A549 (cell line): ENCODE results near the gene PIP5KL1. TPM values are rescaled to one million over a fixed set of nuclear protein-coding genes. Genes with fewer than 3 reads are reported as not detected.

Source experiments
- ATAC-seq, 2 experiments: fragments of 200-7000 bp in 1 of 2; fragments of >200 bp in 1 of 2; cut with Nextera tagmentation in 1 of 2; cut with Tn5 transposase in 1 of 2; 3 replicates each; pipeline versions ENCODE4 v1.8.0 to v1.9.1; 2018 to 2020; ENCODE audit warnings: mild to moderate bottlenecking in 1 of 2, moderate library complexity in 1 of 2
- CTCF ChIA-PET: fragments of 300-600 bp; sonication (Branson Sonifier 250); formaldehyde crosslinking; extraction: SDS; loops from one replicate; lab custom pipeline; 2021; ENCODE audit warnings: antibody characterized with exemption, inconsistent platforms; lab: Yijun Ruan, JAX
- POLR2A ChIA-PET: fragments of 350-600 bp; formaldehyde crosslinking; extraction: SDS; loops from one replicate; lab custom pipeline; 2021; ENCODE audit warnings: antibody characterized with exemption, inconsistent platforms; lab: Yijun Ruan, JAX
- DNase-seq, 2 experiments: peaks; one replicate each; pipeline versions ENCODE4 v3.0.0 to v3.0.0-alpha.2; 2011 to 2016; ENCODE audit warnings: low read depth in 1 of 2, low spot score in 1 of 2
- FAIRE-seq: peaks from 2 replicates; lab custom pipeline; 2011; peaks lifted over from hg19 to GRCh38; lab: Jason Lieb, UNC
- H3K27ac ChIP-seq, 2 experiments: fragments of >200 bp; sonication (Bioruptor Twin); formaldehyde crosslinking; 3 replicates each; pipeline ENCODE4 v1.5.1; 2016 to 2017
- H3K4me1 ChIP-seq: fragments of >200 bp; sonication (Bioruptor Twin); formaldehyde crosslinking; 3 replicates; pipeline ENCODE4 v1.6.1; 2016
- H3K4me2 ChIP-seq: fragments of >200 bp; sonication (Bioruptor Twin); formaldehyde crosslinking; 3 replicates; pipeline ENCODE4 v1.6.1; 2016
- H3K4me3 ChIP-seq: fragments of >200 bp; sonication (Bioruptor Twin); formaldehyde crosslinking; 3 replicates; pipeline ENCODE4 v1.5.1; 2016
- H3K9me3 ChIP-seq: fragments of >200 bp; sonication (Bioruptor Twin); formaldehyde crosslinking; 3 replicates; pipeline ENCODE4 v1.6.1; 2016
- BHLHE40 ChIP-seq: IDR thresholded peaks from 2 replicates; pipeline ENCODE4 v1.6.1; 2012; ENCODE audit warnings: low read depth, low read length, inconsistent platforms
- CBX2 ChIP-seq: fragments of 200-600 bp; sonication (generic); IDR thresholded peaks from 2 replicates; pipeline ENCODE4 v1.6.1; 2016; ENCODE audit warnings: low read depth, mild to moderate bottlenecking, borderline replicate concordance
- CEBPB ChIP-seq, 2 experiments: fragments of >200 bp in 1 of 2; sonication (Bioruptor Twin) in 1 of 2; formaldehyde crosslinking in 1 of 2; IDR thresholded peaks; 2 replicates each; pipeline ENCODE4 v1.6.1; 2012 to 2016
- EHF ChIP-seq: fragments of 250-450 bp; sonication (Bioruptor Pico); IDR thresholded peaks from 2 replicates; pipeline ENCODE4 v1.5.0; 2020; ENCODE audit warnings: mild to moderate bottlenecking
- ESRRA ChIP-seq: fragments of 150-350 bp; IDR thresholded peaks from 2 replicates; pipeline ENCODE4 v1.6.1; 2014; ENCODE audit warnings: mild to moderate bottlenecking, low read length, borderline replicate concordance
- FOSL2 ChIP-seq, 2 experiments: fragments of 450-650 bp in 1 of 2; fragments of >200 bp in 1 of 2; sonication (Bioruptor Twin) in 1 of 2; formaldehyde crosslinking; IDR thresholded peaks; 2 replicates each; pipeline versions ENCODE4 v1.5.0 to v1.6.1; 2016 to 2020; ENCODE audit warnings: mild to moderate bottlenecking in 1 of 2, moderate library complexity in 1 of 2
- HOXB13 ChIP-seq: fragments of 250-450 bp; sonication (Bioruptor Pico); IDR thresholded peaks from 2 replicates; pipeline ENCODE4 v1.5.0; 2020; ENCODE audit warnings: low read depth, mild to moderate bottlenecking, moderate library complexity
- MYC ChIP-seq: IDR thresholded peaks from 2 replicates; pipeline ENCODE4 v1.6.1; 2012; ENCODE audit warnings: mild to moderate bottlenecking, inconsistent platforms, low read length, improper control_type of control experiment, borderline replicate concordance
- NPAS2 ChIP-seq: fragments of 250-450 bp; sonication (Bioruptor Pico); IDR thresholded peaks from 2 replicates; pipeline ENCODE4 v1.8.0; 2022; ENCODE audit warnings: mild to moderate bottlenecking, moderate library complexity, borderline replicate concordance
- POLR2AphosphoS2 ChIP-seq: conservative IDR thresholded peaks from 2 replicates; pipeline ENCODE4 v1.6.1; 2012; ENCODE audit warnings: low read length, improper control_type of control experiment, inconsistent platforms
- RAD21 ChIP-seq, 2 experiments: fragments of >200 bp in 1 of 2; sonication (Bioruptor Twin) in 1 of 2; formaldehyde crosslinking in 1 of 2; IDR thresholded peaks in 1 of 2; conservative IDR thresholded peaks in 1 of 2; 2 replicates in 1 of 2; 3 replicates in 1 of 2; pipeline ENCODE4 v1.6.1; 2012 to 2018; ENCODE audit warnings: inconsistent platforms in 1 of 2
- ZC3H11A ChIP-seq: fragments of 450-650 bp; IDR thresholded peaks from 2 replicates; pipeline ENCODE4 v1.6.1; 2014; ENCODE audit warnings: antibody characterized with exemption, mild to moderate bottlenecking
- WGBS: methylation state at CpG from one replicate; pipeline ENCODE4 v1.1.6; 2017; ENCODE audit errors: missing lambda C conversion rate; 5-methylcytosine and 5-hydroxymethylcytosine counted together
- polyA plus RNA-seq, 4 experiments: library from polyadenylated mRNA; depleted of rRNA in 3 of 4; stranded (reverse); fragments of >200 nt; fragmentation: RNase III in 1 of 4; extraction: RNeasy Plus Mini Kit Qiagen cat#74134 plus additional on column Dnase treatment in 1 of 4; gene quantifications; 2 replicates in 3 of 4; 3 replicates in 1 of 4; pipeline ENCODE4 v1.2.3, GENCODE V29; 2011 to 2017
- TF ChIP-seq, protein P1 (sequence below): fragments of 250-450 bp; sonication (Bioruptor Pico); IDR thresholded peaks from 2 replicates; pipeline ENCODE4 v1.5.0; 2021; ENCODE audit warnings: mild to moderate bottlenecking, moderate library complexity, borderline replicate concordance
- TF ChIP-seq, protein P2 (sequence below): fragments of >200 bp; sonication (Bioruptor Twin); formaldehyde crosslinking; IDR thresholded peaks from 3 replicates; pipeline ENCODE4 v1.6.1; 2016
- TF ChIP-seq, protein P3 (sequence below): fragments of >200 bp; sonication (Bioruptor Twin); formaldehyde crosslinking; IDR thresholded peaks from 3 replicates; pipeline ENCODE4 v1.5.1; 2016
- TF ChIP-seq, protein P4 (sequence below): IDR thresholded peaks from 2 replicates; pipeline ENCODE4 v1.6.1; 2012
- TF ChIP-seq, protein P5 (sequence below): fragments of 150-350 bp; IDR thresholded peaks from 2 replicates; pipeline ENCODE4 v1.6.1; 2014; ENCODE audit warnings: low read depth, mild to moderate bottlenecking, low read length

PIP5KL1 gene
- polyA plus RNA-seq, 2 of the 4 experiments (the other 2 are of a cell fraction), result 2.4 to 2.5 TPM

DNA sequence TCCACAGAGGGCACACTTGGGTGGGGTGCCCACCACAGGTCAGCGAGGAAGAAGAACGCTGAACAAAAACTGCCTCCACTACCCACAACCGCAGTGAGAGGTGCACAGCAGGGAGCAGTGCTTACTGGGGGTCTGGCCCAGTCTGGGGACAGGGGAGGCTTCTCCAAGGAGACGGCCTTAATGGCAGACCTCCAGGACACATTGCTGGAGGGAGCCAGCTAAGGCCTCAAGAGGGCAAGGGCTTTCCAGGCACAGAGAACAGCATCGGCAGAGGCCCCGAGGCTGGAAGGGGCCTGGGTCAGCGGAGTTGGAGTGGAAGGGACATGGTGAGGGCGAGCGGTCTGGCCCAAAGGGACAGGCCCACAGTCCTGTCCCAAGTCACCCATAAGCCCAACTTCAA is 15.4 kb upstream of the PIP5KL1 start:
- DNase-seq (no peak), ATAC-seq (no peak), FAIRE-seq (no peak)
- no peak for TF ChIP-seq EHF
- no peak for TF ChIP-seq BHLHE40
- no peak for TF ChIP-seq ZC3H11A
- TF ChIP-seq, protein P1, sequence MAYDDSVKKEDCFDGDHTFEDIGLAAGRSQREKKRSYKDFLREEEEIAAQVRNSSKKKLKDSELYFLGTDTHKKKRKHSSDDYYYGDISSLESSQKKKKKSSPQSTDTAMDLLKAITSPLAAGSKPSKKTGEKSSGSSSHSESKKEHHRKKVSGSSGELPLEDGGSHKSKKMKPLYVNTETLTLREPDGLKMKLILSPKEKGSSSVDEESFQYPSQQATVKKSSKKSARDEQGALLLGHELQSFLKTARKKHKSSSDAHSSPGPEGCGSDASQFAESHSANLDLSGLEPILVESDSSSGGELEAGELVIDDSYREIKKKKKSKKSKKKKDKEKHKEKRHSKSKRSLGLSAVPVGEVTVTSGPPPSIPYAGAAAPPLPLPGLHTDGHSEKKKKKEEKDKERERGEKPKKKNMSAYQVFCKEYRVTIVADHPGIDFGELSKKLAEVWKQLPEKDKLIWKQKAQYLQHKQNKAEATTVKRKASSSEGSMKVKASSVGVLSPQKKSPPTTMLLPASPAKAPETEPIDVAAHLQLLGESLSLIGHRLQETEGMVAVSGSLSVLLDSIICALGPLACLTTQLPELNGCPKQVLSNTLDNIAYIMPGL, result no peak
- no peak for TF ChIP-seq CBX2
- TF ChIP-seq FOSL2 (IDR thresholded peaks at IDR 0.05), result no peak
- no peak for TF ChIP-seq FOSL2 (CRISPR knock-in tag; IDR thresholded peaks at IDR 0.05)
- TF ChIP-seq, protein P2, sequence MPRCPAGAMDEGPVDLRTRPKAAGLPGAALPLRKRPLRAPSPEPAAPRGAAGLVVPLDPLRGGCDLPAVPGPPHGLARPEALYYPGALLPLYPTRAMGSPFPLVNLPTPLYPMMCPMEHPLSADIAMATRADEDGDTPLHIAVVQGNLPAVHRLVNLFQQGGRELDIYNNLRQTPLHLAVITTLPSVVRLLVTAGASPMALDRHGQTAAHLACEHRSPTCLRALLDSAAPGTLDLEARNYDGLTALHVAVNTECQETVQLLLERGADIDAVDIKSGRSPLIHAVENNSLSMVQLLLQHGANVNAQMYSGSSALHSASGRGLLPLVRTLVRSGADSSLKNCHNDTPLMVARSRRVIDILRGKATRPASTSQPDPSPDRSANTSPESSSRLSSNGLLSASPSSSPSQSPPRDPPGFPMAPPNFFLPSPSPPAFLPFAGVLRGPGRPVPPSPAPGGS, result no peak
- TF ChIP-seq, protein P3, sequence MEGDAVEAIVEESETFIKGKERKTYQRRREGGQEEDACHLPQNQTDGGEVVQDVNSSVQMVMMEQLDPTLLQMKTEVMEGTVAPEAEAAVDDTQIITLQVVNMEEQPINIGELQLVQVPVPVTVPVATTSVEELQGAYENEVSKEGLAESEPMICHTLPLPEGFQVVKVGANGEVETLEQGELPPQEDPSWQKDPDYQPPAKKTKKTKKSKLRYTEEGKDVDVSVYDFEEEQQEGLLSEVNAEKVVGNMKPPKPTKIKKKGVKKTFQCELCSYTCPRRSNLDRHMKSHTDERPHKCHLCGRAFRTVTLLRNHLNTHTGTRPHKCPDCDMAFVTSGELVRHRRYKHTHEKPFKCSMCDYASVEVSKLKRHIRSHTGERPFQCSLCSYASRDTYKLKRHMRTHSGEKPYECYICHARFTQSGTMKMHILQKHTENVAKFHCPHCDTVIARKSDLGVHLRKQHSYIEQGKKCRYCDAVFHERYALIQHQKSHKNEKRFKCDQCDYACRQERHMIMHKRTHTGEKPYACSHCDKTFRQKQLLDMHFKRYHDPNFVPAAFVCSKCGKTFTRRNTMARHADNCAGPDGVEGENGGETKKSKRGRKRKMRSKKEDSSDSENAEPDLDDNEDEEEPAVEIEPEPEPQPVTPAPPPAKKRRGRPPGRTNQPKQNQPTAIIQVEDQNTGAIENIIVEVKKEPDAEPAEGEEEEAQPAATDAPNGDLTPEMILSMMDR, result no peak
- Histone ChIP-seq H3K4me2 (no peak overlapping the region), H3K4me3 (no peak overlapping the region), H3K9me3 (no peaks in the 10 kb centered on the region), H3K4me1 (peaks cover 18% of the 10 kb centered on the region; the same call in 2 of the 3 replicates), H3K27ac (peak overlapping the region in 1 of 2 experiments; percentile 19; a peak in 1 of 6 replicates)
- ChIA-PET CTCF (interaction anchor here (1.5 to 35.7 kb wide), 7 partner anchors 13 to 153 kb away, joined by 5 to 827 read pairs (median 46); partner anchors contain the start of genes NAIF1 and SLC25A25), POLR2A (no interaction called here)
- WGBS, result 87% methylated on average over 9 of the region's 9 CpGs

DNA sequence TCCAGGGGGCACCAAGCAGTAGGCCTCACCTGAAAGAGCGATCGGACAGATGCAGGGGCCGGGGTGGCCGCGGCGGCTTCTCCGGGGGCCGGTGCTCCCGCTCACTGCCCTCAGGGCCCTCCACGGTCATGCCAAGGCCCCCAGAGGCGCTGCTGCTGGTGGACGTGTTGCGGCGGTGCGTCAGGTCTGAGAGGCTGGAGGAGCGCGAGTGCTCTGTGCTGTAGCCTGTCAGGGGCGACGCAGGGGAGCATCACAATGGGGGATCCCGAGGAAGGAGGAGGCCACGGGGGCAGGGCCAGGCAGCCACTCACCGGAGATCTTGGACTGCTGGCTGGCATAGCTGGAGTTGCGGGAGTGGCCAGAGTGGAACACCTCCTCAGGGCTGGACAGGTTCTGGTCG is 14.8 kb upstream of the PIP5KL1 start:
- ChIA-PET CTCF (interaction anchor here (1.5 to 35.7 kb wide), 10 partner anchors 12 to 170 kb away, joined by 5 to 827 read pairs (median 54); partner anchors contain the start of genes EEIG1, NAIF1 and SLC25A25), POLR2A (no interaction called here)
- FAIRE-seq (no peak), DNase-seq (no peak), ATAC-seq (no peak)
- TF ChIP-seq, protein P4, sequence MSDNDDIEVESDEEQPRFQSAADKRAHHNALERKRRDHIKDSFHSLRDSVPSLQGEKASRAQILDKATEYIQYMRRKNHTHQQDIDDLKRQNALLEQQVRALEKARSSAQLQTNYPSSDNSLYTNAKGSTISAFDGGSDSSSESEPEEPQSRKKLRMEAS, result no peak
- TF ChIP-seq HOXB13 (no peak), MYC (no peak), POLR2AphosphoS2 (no peak), BHLHE40 (no peak), FOSL2 (IDR thresholded peaks at IDR 0.05) (no peak), FOSL2 (CRISPR knock-in tag; IDR thresholded peaks at IDR 0.05) (no peak), CEBPB (IDR thresholded peaks at IDR 0.05) (no peak), NPAS2 (CRISPR knock-in tag) (no peak), RAD21 (conservative IDR thresholded peaks at IDR 0.05 in 1 of 2, IDR thresholded peaks at IDR 0.05 in 1 of 2) (no peak), ESRRA (no peak)
- TF ChIP-seq, protein P5, sequence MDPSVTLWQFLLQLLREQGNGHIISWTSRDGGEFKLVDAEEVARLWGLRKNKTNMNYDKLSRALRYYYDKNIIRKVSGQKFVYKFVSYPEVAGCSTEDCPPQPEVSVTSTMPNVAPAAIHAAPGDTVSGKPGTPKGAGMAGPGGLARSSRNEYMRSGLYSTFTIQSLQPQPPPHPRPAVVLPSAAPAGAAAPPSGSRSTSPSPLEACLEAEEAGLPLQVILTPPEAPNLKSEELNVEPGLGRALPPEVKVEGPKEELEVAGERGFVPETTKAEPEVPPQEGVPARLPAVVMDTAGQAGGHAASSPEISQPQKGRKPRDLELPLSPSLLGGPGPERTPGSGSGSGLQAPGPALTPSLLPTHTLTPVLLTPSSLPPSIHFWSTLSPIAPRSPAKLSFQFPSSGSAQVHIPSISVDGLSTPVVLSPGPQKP, result no peak
- H3K4me1 ChIP-seq, result peaks cover 18% of the 10 kb centered on the region; the same call in 2 of the 3 replicates
- H3K4me2 ChIP-seq, result no peak overlapping the region
- H3K9me3 ChIP-seq, result no peaks in the 10 kb centered on the region
- 92% methylated on average over 19 of the region's 24 CpGs for WGBS
- no peak overlapping the region for H3K27ac ChIP-seq
- H3K4me3 ChIP-seq, result no peak overlapping the region
